ENCODE data around the gene ZMYM2. TPM values are rescaled to one million over a fixed set of nuclear protein-coding genes. Genes with fewer than 3 reads are reported as not detected.
A peak's percentile ranks its signal among the peaks of the same experiment; 100 is the strongest.

The ZMYM2 gene
- total and polyA plus RNA-seq, 7 donors, result 10.4 to 70.3 (median 64.6) TPM

DNA sequence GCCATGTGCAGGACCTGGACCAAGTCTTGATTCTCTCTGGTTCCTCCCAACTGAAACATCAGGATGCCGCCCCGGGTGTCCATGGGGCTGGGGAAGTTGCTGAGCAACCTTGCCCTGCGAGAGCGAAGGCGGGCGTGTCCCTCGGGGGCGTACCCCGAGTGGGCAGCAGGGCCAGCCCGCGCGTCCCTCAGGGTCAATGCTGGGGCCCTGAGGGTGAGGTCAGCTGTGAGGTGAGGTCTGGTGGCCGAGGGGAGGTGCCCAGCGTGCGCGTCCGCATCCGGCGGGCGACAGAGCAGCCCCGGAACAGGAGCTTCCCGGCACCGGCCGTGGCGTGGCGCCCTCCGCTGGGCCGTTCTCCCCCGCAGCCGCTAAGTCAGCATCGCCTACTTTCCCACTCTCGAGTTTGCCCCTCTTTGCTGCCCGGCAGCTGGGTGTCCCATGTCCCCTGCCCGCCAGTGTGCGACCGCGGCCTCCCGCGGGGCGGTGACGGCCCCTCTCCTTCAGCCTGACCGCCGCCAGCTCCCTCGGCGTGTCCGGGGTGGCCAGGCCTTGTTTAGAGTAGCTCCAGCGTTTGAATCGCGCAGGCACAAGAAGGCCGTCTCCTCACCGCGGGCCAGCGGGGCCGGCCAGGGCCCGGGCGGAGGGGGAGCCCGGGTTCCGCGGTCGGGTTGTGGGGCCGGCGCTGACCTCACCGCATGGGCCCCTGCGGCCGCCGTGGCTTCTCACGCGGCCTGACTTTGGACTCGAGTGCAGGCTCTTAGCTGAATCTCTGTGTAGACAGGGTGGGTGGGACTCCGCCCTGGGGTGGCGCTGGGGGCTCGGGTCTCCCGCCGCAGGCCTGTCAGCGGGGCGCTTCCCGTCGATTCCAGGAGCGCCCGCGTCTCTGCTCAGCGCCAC lies 169.3 kb downstream of the ZMYM2 start:
- peak overlapping the region; percentile 85 to 92 (median 89) for H3K27ac ChIP-seq
- no peaks in the 10 kb centered on the region for H3K9me3 ChIP-seq
- peak overlapping the region; percentile 56 to 68 (median 62) for H3K4me3 ChIP-seq
- peak; percentile 82 for DNase-seq
- peaks cover 0 to 33% (median 26%) of the 10 kb centered on the region in 4 donors for H3K4me1 ChIP-seq
- no peaks in the 10 kb centered on the region for H3K36me3 ChIP-seq
- intact Hi-C loops (cut with DNase I), result loop anchor here (5.0 to 10.0 kb wide), 2 partner anchors 171 to 263 kb away; partner anchors contain the start of genes ZMYM2 and ZMYM5
- H3K27me3 ChIP-seq, result peaks cover 0 to 10% (median 0%) of the 10 kb centered on the region in 3 donors
- TF ChIP-seq POLR2A (IDR thresholded peaks at IDR 0.05) (no peak), CTCF (IDR thresholded peaks at IDR 0.05) (peak in 3 of 4 experiments; percentile 15 to 47 (median 40)), EP300 (IDR thresholded peaks at IDR 0.05) (no peak), POLR2AphosphoS5 (IDR thresholded peaks at IDR 0.05) (peak in 3 of 4 donors; percentile 36 to 61 (median 56))
- WGBS, 2 donors, result 1% methylated on average over 82 of the region's 82 CpGs

GRCh38 chr13:20128459-20128931 lies 170.0 kb downstream of the ZMYM2 start:
- WGBS, 2 donors, result 1 to 3% methylated on average over 28 of the region's 28 CpGs
- Histone ChIP-seq H3K9me3 (no peaks in the 10 kb centered on the region), H3K4me3 (peak overlapping the region; percentile 56 to 68 (median 62)), H3K27ac (peak overlapping the region; percentile 85 to 92 (median 89)), H3K27me3 (peaks cover 0 to 10% (median 0%) of the 10 kb centered on the region in 3 donors), H3K36me3 (no peaks in the 10 kb centered on the region), H3K4me1 (peaks cover 0 to 33% (median 26%) of the 10 kb centered on the region in 4 donors)
- intact Hi-C loops (cut with DNase I), result loop anchor here (5.0 to 10.0 kb wide), 2 partner anchors 171 to 264 kb away; partner anchors contain the start of genes ZMYM2 and ZMYM5
- DNase-seq, result peak; percentile 58
- no peak for TF ChIP-seq POLR2A (IDR thresholded peaks at IDR 0.05)
- TF ChIP-seq POLR2AphosphoS5 (IDR thresholded peaks at IDR 0.05), result no peak
- TF ChIP-seq CTCF (IDR thresholded peaks at IDR 0.05), result no peak
- TF ChIP-seq EP300 (IDR thresholded peaks at IDR 0.05), result no peak

- Histone ChIP-seq H3K36me3 (no peaks in the 10 kb centered on the region), H3K9me3 (no peaks in the 10 kb centered on the region), H3K4me3 (peak overlapping the region in 2 of 4 donors; percentile 56 to 66), H3K27ac (no peak overlapping the region), H3K27me3 (peaks cover 0 to 14% (median 0%) of the 10 kb centered on the region in 3 donors), H3K4me1 (peaks cover 0 to 33% (median 26%) of the 10 kb centered on the region in 4 donors)
- intact Hi-C loops (cut with DNase I), result loop anchor here (5.0 to 10.0 kb wide), 2 partner anchors 172 to 264 kb away; partner anchors contain the start of genes ZMYM2 and ZMYM5
- DNase-seq, result peak; percentile 35
- WGBS, 2 donors, result 45 to 73% methylated on average over 18 of the region's 18 CpGs
- TF ChIP-seq POLR2AphosphoS5 (IDR thresholded peaks at IDR 0.05) (no peak), CTCF (IDR thresholded peaks at IDR 0.05) (no peak), POLR2A (IDR thresholded peaks at IDR 0.05) (no peak), EP300 (IDR thresholded peaks at IDR 0.05) (no peak)
Observed at GRCh38 chr13:20129076-20129475, 170.5 kb downstream of the ZMYM2 start.

GRCh38 chr13:20130012-20130411 lies 171.5 kb downstream of the ZMYM2 start:
- intact Hi-C loops (cut with DNase I), result loop anchor here (2.0 kb wide), 1 partner anchor 31 kb away; the partner anchor contains the start of gene GJA3
- H3K27ac ChIP-seq, result no peak overlapping the region
- no peak for DNase-seq
- H3K4me1 ChIP-seq, result peaks cover 0 to 32% (median 25%) of the 10 kb centered on the region in 4 donors
- no peak for TF ChIP-seq POLR2A (IDR thresholded peaks at IDR 0.05)
- no peak for TF ChIP-seq POLR2AphosphoS5 (IDR thresholded peaks at IDR 0.05)
- TF ChIP-seq EP300 (IDR thresholded peaks at IDR 0.05), result no peak
- TF ChIP-seq CTCF (IDR thresholded peaks at IDR 0.05), result no peak
- 79 to 86% methylated on average over 2 of the region's 2 CpGs for WGBS, 2 donors
- no peak overlapping the region for H3K4me3 ChIP-seq
- H3K36me3 ChIP-seq, result no peaks in the 10 kb centered on the region
- peaks cover 0 to 23% (median 0%) of the 10 kb centered on the region in 3 donors for H3K27me3 ChIP-seq
- no peaks in the 10 kb centered on the region for H3K9me3 ChIP-seq
